ENCODE results near the gene STXBP3.
"Not testable (repeated sequence)": the region's sequence is repeated elsewhere in the genome, so short reads cannot be mapped to it uniquely, and the experiment has no call there.

The STXBP3 gene, protein sequence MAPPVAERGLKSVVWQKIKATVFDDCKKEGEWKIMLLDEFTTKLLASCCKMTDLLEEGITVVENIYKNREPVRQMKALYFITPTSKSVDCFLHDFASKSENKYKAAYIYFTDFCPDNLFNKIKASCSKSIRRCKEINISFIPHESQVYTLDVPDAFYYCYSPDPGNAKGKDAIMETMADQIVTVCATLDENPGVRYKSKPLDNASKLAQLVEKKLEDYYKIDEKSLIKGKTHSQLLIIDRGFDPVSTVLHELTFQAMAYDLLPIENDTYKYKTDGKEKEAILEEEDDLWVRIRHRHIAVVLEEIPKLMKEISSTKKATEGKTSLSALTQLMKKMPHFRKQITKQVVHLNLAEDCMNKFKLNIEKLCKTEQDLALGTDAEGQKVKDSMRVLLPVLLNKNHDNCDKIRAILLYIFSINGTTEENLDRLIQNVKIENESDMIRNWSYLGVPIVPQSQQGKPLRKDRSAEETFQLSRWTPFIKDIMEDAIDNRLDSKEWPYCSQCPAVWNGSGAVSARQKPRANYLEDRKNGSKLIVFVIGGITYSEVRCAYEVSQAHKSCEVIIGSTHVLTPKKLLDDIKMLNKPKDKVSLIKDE

DNA sequence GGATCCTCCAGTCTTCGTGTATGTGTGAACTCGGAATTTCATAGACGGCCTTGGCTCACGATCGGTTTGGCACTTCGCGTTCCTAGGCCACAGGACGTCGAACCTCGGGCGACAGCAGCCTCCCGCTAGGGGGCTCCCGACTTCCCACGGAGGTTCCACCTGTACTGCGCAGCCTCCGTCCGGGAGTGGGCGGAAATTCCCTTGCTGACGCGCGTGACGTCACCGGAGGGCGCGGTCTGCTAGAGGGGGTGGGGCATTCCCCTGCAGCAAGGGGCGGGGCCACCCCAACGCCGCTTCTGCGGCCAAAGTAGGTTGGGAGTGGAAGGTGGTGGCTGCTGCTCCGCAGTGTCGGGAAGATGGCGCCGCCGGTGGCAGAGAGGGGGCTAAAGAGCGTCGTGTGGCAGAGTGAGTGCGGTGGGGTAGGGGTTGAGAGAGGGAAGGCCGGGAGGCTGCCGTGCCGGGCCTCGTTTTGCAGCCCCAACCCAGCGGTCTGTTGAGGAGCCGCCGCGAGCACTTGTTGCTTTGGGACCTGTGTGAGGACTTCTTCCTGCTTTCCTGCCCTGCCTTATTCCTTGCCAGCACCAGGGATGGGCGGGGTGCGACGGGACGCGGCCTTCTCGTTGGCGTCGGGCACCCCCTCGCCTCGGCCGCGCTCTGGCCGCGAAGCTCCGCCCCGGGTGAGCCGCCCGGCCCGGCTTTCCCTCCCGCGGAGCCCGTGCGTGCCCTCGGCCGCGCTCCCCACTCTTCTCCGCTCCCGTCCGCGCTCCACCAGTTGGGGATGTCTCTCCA, at the start of gene STXBP3:
Gene STXBP3, plus strand, starts transcription at position 293 of the 789 bp plus-strand sequence. Its CDS starts 64 bp downstream, at position 357.
- DNase-seq = peak; percentile 98

DNA sequence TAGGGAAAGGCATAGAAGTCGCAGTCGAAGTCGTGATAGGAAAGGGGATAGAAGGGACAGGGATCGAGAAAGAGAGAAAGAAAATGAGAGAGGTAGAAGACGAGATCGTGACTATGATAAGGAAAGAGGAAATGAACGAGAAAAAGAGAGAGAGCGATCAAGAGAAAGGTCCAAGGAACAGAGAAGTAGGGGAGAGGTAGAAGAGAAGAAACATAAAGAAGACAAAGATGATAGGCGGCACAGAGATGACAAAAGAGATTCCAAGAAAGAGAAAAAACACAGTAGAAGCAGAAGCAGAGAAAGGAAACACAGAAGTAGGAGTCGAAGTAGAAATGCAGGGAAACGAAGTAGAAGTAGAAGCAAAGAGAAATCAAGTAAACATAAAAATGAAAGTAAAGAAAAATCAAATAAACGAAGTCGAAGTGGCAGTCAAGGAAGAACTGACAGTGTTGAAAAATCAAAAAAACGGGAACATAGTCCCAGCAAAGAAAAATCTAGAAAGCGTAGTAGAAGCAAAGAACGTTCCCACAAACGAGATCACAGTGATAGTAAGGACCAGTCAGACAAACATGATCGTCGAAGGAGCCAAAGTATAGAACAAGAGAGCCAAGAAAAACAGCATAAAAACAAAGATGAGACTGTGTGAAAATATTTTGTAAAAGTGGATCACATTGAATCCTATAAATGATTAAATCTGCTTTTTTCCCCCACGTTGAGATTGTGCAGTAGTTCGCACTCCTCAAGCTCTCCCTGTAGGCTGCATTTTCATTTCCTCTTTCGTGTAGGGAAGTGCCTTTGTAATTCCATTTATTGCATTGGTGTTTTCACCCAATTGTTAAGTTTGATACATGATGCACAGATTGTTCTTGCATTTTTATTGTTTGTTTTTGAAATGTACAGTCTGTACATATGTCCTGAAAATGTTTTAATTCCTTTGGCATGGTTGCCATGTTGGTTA, 46.8 kb upstream of the STXBP3 start:
- no peak for DNase-seq

DNA sequence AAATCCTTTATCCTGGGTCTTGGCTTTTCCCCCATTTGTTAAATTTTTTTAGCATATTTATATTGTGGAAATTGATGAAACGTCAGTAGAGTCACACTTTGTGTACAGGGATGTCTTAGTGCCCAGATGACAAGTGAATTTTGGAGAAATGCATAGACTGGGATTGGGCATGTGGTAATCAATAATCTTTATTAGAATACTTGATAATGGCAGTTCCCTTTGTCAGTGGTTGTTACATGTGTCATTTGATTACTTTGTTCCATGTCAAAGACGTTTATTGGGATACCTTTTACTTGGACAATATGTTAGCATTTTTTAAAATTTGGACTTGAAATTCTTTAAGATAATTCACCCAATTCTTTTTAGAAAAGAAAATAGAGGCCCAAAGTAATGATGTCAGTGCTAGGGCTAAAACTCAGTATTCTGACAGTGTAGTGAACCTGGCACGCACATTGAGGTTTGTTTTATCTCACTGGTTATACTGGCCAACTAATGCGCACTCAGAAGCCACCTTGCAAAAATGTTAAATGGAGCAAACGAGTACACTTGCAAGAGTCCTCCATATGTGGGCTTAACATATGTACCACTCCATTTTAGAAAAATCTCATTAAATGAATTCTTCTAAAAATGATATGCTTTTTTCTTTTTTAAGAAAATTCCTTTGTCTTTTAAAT, 45.2 kb upstream of the STXBP3 start:
- DNase-seq = no peak

DNA sequence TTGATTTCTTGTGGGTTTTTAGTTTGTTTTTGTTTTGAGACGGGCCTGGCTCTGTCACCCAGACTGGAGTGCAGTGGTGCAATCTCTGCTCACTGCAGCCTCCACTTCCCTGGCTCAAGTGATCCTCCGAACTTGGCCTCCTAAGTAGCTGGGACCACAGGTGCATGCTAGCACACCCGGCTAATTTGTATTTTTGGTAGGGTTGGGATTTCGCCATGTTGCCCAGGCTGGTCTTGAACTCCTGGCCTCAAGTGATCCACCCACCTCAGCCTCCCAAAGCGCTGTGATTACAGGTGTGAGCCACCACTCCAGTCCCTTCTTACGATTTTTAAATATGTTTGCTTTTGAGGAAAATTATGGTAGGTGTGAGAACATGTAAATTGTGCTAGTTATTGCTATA, 44.4 kb upstream of the STXBP3 start:
- not testable (repeated sequence) for DNase-seq

DNA sequence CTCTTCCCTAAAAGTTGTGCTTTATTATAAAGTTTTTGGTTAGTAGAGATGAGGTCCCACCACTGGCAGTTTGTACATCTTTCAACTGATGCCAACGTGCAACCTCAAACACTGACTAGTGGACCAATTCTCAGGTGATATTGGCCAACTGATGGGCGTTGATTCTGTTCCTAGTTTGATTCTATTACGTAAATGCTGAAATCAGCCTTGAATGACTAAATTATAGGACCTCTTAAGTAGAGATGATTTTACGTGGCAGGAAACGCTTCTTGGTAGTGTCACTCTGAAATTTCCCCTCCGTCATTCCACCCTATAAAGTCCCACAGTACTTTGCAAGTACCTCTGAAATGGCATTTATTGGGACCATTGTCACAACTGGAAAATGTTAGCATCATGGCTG, 42.5 kb upstream of the STXBP3 start:
- DNase-seq = no peak

DNA sequence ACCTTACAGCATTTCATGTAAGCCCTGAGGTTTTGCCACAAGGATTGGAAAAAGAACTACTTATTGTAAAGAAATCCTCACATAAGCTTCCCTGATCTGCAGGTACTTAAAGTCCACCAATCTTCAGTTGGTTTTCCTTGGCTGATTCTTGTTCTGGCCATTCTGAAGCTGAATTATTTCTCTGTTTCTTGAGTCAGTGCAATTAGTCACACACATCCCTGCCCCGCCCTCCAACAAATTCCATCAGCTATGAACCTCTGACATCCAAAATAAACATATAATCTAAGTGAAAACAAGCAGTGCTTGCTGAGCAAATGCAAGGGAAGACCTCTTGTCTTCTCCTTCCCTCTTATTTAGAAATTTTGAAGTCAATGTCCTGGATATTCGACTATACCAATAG, 42.0 kb upstream of the STXBP3 start:
- DNase-seq = no peak

DNA sequence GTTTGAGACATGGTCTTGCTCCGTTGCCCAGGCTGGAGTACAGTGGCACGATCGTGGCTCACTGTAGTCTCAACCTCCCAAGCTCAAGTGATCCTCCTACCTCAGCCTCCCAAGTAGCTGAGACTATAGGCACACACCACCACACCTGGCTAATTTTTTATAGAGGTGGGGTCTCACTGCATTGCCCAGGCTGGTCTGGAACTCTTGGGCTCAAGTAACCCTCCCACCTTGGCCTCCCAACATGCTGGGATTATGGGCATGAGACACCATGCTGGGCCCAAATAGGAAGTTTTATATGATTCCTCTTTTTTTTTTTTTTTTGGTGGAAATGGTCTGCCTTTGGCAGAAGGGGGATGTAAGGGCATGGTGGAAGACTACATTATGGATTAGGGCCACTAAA, 39.8 kb upstream of the STXBP3 start:
- DNase-seq = no peak

DNA sequence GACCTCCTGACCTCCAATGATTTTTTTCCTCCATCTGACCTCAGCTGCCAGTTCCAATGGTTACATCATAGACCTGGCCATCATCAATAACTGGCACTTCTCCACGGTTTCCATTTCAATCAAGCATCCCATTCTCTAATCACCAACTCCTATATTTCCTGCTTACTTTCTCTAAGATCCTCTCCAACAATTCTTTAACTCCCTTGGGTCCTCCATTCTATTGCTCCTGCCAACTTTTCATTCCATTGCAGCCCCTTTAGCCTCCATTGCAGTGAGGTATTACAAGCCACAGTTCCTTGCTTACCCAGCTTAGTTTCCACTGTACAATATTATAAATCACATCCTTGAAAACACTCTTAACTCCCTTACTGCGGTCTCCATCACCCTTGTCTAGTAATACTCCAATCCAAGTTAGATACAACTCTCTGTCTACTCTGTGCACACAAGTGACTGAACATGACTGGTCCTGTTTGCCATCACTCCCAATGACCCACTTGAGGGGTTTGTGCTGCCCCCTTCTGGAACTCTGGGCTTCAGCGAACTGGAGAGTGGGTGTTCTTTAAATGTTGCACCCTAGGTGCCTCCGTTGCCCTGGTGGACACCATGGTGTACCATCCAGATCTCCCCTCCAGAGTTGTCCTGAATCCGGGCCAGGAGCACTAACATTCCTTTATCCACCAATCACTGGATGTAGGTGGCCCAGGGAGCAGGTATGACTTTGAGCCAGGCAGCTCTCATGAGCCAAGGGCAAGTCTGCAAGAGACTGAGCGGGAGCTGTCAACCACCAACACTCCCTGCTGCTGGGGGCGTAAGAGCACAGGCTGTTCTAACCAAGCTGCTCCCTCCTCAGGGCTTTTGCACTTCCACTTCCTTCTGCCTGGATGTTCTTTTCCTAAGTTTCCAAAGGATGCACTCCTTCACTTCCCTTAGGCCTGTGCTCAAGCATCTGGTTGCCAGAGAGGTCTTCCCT, 37.5 kb upstream of the STXBP3 start:
- no peak for DNase-seq

DNA sequence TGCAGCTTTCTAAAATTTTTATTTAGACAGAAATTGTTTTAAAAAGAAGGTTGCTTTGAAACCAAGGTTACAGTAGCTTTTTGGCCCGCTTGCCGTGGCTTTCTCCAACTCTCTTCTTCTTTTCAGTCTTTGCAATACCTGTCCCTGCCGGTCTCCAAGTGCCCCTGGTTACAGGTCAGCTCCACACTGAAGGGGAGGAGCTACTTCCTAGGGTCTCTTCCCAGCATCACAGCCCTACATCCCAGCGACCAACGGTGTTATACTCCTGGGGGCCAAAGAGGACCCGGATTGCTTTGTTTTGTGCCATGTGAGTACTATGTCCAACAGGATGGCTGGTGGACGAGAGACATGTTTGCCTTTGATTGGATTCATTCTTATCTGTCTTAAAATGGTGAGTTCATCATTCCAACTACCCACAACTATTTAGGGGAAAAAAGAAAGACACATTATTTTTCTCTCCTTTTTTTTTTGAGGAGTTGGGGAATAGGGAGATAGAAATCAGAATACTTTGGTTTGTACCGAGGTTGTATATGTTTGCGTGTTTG, 33.8 kb upstream of the STXBP3 start, which contains the start of gene FNDC7:
Gene FNDC7, plus strand, starts transcription at position 303 of the 545 bp plus-strand sequence. Its CDS starts 26 bp downstream, at position 329.
- no peak for DNase-seq

DNA sequence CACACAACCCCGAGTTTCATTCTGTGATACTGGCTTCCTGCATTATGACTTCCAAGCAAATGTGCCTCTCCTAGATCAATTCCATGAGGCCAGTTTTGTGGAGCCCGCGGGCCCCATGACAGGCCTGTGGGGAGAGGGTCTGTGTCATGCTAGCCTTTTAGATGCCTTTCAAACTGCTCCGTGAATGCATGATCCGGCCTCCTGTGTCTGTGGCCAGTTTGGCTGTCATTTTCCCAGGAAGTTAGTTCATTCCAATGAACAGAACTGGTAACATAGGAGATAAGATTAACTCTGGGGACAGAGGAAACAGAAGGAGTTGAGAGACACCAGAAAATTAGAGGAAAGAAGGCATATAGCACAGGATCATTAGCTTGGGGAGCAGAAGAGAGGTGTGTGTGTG, 30.5 kb upstream of the STXBP3 start:
- no peak for DNase-seq

DNA sequence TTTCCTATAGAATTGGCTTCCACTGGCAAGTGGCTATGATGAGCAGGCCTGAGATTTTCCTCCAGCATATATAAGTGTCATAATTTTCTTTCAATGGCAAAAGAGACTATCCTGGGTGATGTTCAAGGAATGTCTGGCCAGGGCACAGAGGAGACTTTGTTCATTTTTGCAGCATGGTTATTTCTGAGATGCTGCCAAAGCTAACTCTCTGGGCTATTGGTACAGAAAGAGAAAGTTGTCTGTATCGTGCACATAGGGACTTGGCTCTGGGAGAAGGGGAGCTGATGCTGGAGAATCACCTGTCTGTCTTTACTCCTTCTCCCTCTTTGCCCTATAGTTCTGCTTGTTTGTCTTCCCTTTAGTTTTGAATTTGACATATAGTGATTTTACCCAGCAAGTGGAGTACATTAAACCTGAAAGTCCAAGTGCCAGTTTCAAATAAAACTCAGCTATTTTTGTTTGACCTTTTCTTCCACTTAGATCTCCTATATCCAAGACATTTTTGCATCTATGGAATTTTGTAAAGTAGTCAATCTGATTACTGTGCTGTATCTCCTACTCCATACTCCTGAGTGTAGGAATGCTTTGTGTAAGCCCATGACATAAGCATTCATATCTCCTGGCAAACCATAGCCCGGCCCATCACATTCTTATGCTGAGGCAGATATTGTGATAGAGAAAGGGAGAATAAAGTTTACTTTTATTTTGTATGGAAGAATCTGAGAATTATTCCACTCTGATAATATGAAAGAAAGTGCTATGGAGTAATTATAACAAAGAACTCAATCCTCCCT, 29.8 kb upstream of the STXBP3 start:
- no peak for DNase-seq

DNA sequence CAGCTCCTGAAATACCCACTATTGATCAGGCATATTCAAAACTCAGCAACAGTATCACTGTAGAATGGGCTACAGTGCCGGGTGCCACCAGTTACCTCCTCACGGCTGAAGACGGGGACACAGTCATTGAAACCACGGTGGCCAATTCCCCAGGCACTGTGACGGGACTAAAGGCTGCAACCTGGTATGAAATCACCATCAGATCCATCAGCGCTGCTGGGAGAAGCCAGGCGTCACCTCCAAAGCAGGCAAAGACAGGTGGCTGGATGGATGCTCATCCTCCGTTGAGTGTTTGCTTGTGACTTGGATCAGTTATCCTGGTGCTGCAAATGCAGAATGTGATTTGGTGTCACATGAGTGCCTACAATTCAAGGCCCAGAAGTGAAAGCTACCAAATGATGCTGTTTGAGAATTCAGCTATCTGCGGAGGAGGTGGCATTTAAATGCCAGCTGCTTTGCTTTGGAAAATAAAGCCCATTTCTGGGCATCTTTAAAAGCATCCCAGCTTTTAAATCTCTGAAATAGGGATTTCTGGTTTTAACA, 28.6 kb upstream of the STXBP3 start:
- DNase-seq = no peak

DNA sequence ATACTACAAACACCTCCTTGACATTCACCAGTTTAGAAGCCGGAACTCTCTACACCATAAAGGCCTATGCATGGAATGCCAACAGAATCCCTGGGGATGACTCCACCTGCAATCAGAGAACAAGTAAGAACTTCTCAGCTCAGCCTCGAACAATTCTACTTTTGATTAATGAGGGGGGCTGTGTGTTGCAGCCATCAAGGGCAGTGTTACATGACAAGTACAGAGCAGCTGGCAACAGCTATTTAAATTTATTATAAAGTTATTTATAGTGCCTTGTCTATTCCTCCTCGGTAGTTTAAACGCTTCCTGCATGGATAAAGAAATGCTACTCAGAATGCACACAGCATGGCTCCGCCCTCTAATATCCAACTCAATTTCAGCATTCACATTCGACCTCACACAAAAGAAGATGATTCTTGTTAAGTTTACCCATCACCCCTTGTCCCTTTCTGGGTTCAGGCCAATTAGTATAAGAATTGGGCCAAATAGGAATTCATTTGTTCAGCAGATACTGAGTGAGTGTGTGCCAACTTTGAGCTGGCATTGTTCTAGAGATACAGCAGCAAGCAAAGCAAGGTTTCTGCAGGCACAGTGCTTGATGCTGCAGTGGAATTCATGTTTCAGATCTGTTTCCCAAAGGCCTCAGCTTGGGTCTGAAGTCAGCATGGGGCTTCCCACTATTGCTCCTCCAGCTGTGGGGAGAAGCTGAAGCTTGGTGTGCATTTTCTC, 27.4 kb upstream of the STXBP3 start:
- DNase-seq = no peak

DNA sequence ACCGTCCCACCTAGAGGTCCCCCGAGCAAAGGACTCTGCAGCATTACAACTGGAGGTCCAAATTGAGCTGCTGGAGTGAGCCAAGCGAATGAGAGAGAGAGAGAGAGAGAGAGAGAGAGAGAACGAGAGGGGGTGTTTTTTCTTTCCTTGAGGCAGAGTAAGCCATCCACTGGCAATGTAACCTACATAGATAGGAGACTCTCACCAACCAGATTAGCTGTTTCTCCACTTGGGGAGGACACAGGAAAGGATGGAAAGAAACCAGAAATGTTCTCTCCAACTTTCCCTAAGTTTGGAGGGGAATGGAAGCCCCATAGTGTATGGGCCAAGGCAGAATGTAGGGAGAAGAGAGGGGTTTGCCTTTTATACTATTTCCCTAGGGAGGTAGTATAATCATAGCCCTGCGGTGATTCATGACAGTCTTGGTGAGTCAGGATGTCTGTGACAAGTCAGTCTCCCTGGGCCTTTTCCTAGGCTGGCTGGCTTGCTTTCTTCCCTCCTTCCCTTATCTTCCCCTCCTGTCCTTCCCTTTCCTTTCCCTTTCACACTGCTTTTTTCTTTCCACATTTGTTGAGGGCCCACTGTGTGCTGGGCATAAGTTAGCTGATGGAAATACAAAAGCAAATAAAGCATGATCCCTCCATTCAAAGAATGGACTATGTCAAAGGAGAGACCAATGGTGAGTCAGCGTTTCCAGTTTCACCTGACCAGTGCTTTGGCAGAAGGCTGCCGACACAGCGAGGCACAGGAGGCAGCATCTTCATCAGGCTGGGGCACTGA, 26.6 kb upstream of the STXBP3 start:
- DNase-seq = no peak

DNA sequence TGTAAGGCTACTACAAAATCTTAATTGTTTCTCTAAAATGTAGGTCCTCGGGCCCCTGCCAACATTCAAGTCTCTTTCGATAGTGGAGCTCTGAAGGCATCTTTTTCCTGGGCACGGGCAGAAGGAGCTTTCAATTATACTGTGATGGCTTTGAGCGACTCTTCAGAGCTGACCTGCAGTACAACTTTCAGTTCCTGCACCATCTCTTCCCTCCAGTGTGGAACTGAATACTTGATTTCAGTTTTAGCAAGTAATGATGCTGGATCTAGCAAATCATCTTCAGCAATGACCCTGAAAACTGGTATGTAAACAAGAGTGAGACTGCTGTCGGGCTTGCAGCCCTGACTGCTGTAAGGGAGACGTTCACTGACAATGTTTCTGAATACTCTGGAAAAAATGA, 24.2 kb upstream of the STXBP3 start:
- no peak for DNase-seq

DNA sequence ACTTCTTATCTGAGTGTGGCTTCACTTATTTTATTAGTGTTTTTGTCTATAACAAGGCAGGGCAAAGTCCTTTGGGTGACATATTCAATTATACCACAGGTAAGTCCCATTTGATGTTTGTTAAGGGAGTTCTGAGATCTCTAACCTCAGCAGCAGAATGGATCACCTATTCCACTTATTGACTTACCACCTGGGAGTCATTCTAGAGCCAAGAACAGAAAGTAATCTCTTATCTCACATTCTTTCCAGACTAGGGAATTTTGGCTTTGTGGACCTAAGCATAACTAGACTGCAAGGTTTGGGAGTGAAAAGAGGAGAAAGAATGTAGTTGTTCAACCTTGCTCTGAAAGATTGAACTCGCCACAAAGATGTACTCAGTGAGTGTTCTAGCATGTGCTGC, 20.6 kb upstream of the STXBP3 start:
- DNase-seq = no peak

DNA sequence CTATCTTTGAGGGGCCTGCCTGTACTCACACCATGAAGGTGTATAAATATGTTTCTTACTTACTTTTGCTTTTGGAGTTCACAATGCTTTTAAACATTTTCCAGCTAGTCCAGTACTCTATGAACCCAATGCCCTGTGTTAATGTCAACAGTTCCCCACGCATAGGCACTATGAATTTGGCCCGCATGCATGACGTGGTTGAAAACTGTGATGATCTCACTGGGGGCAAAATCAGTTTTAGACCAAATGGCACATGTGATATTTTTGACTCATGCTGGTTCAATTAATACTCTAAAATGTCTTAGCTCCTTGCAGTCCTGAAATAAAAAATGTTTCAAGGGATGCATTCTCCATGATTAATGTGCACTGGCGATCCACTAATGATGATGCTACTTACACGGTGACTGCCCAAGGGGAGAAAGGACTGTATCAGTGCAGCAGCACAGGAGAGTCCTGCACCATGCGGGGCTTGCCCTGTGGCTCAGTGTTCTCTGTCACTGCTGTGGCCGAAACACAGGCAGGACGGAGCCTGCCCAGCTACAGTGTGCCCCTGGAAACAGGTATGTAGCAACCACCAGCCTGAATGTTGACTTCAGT, 18.0 kb upstream of the STXBP3 start:
- DNase-seq = no peak
